ENCODE data around the gene GNL2. TPM values are rescaled to one million over a fixed set of nuclear protein-coding genes. Genes with fewer than 3 reads are reported as not detected.

The GNL2 gene
- polyA plus RNA-seq, 1 experiment, result 43.6 TPM

GRCh38 chr1:37559080-37559479, 36.7 kb downstream of the GNL2 start:
- no peak overlapping the region for H3K4me3 ChIP-seq (ENCODE audit: low read depth, low read length)
- H3K36me3 ChIP-seq (ENCODE audit: control insufficient read depth, insufficient read depth, low read length), result peaks cover 2% of the 10 kb centered on the region
- CTCF ChIA-PET, result no interaction called here
- no peaks in the 10 kb centered on the region for H3K27me3 ChIP-seq (ENCODE audit: control insufficient read depth, insufficient read depth, low read length)
- POLR2A ChIA-PET, result no interaction called here
- TF ChIP-seq CTCF (IDR thresholded peaks at IDR 0.05; ENCODE audit: insufficient read depth, low read depth, low read length), result no peak
- DNase-seq (ENCODE audit: low read depth), result no peak

- H3K4me3 ChIP-seq (ENCODE audit: low read depth, low read length), result no peak overlapping the region
- peaks cover 2% of the 10 kb centered on the region for H3K36me3 ChIP-seq (ENCODE audit: control insufficient read depth, insufficient read depth, low read length)
- TF ChIP-seq CTCF (IDR thresholded peaks at IDR 0.05; ENCODE audit: insufficient read depth, low read depth, low read length), result no peak
- ChIA-PET CTCF (no interaction called here), POLR2A (no interaction called here)
- no peak for DNase-seq (ENCODE audit: low read depth)
- no peaks in the 10 kb centered on the region for H3K27me3 ChIP-seq (ENCODE audit: control insufficient read depth, insufficient read depth, low read length)
These were observed 37.3 kb downstream of the GNL2 start for GRCh38 chr1:37558411-37558810.

- no peak for TF ChIP-seq CTCF (IDR thresholded peaks at IDR 0.05; ENCODE audit: insufficient read depth, low read depth, low read length)
- CTCF ChIA-PET, result interaction anchor here (0.6 to 1.1 kb wide), 3 partner anchors 43 to 134 kb away, joined by 3 read pairs; partner anchors contain the start of gene MEAF6
- peaks cover 4% of the 10 kb centered on the region; the same call in 1 of the 2 replicates for H3K36me3 ChIP-seq (ENCODE audit: control insufficient read depth, insufficient read depth, low read length)
- POLR2A ChIA-PET, result no interaction called here
- H3K27me3 ChIP-seq (ENCODE audit: control insufficient read depth, insufficient read depth, low read length), result no peaks in the 10 kb centered on the region
- no peak for DNase-seq (ENCODE audit: low read depth)
- peak overlapping the region; percentile 49 for H3K4me3 ChIP-seq (ENCODE audit: low read depth, low read length)
These were observed 38.3 kb downstream of the GNL2 start for GRCh38 chr1:37557402-37557801.

GRCh38 chr1:37556712-37557196, 39.0 kb downstream of the GNL2 start, which contains the start of gene DNALI1:
Gene DNALI1 (plus strand): TSS chr1:37556940. CDS start chr1:37556995, 55 bp downstream.
- Histone ChIP-seq H3K36me3 (ENCODE audit: control insufficient read depth, insufficient read depth, low read length) (peaks cover 2% of the 10 kb centered on the region; the same call in 1 of the 2 replicates), H3K4me3 (ENCODE audit: low read depth, low read length) (peak within 1 kb of the TSS; percentile 49), H3K27me3 (ENCODE audit: control insufficient read depth, insufficient read depth, low read length) (no peaks in the 10 kb centered on the region)
- no peak for TF ChIP-seq CTCF (IDR thresholded peaks at IDR 0.05; ENCODE audit: insufficient read depth, low read depth, low read length)
- DNase-seq (ENCODE audit: low read depth), result peak; percentile 44
- POLR2A ChIA-PET, result no interaction called here
- CTCF ChIA-PET, result interaction anchor here (0.7 to 1.1 kb wide), 3 partner anchors 42 to 135 kb away, joined by 3 read pairs; partner anchors contain the start of gene MEAF6

- TF ChIP-seq CTCF (IDR thresholded peaks at IDR 0.05; ENCODE audit: insufficient read depth, low read depth, low read length), result no peak
- Histone ChIP-seq H3K27me3 (ENCODE audit: control insufficient read depth, insufficient read depth, low read length) (no peaks in the 10 kb centered on the region), H3K4me3 (ENCODE audit: low read depth, low read length) (peak within 1 kb of the TSS; percentile 84), H3K36me3 (ENCODE audit: control insufficient read depth, insufficient read depth, low read length) (peaks cover 2% of the 10 kb centered on the region; the same call in 1 of the 2 replicates)
- ChIA-PET CTCF (interaction anchor here (0.9 kb wide), 1 partner anchor 40 kb away, joined by 3 read pairs; the partner anchor contains the start of gene MEAF6), POLR2A (no interaction called here)
- peak; percentile 75 for DNase-seq (ENCODE audit: low read depth)
These were observed 41.6 kb downstream of the GNL2 start, which contains the start of gene SNIP1 for GRCh38 chr1:37553927-37554808. Gene SNIP1 (minus strand): TSS chr1:37554293. CDS start chr1:37554229, 64 bp downstream.
